ENCODE data around the gene HCRTR1.
A peak's percentile ranks its signal among the peaks of the same experiment; 100 is the strongest.

DNA sequence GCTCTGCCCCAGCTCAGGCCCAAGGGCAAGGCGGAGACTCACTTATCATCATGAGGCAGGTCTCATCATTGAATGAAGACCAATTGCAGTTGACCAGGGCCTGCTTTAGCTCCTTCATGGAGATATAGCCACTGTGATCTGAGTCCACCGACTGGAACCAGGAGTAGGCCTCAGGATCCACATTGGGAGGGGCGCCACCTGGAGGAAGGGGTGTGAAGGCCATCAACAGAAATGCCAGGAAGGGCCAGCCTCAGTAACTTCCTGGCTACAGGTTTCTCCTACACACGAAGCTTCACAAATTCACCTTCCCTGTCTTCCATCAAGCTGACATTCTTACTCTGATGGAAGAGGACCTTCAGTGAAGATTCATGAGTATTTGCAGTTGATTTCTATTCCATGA is 15.6 kb downstream of the HCRTR1 start:
- TF ChIP-seq, protein P1, sequence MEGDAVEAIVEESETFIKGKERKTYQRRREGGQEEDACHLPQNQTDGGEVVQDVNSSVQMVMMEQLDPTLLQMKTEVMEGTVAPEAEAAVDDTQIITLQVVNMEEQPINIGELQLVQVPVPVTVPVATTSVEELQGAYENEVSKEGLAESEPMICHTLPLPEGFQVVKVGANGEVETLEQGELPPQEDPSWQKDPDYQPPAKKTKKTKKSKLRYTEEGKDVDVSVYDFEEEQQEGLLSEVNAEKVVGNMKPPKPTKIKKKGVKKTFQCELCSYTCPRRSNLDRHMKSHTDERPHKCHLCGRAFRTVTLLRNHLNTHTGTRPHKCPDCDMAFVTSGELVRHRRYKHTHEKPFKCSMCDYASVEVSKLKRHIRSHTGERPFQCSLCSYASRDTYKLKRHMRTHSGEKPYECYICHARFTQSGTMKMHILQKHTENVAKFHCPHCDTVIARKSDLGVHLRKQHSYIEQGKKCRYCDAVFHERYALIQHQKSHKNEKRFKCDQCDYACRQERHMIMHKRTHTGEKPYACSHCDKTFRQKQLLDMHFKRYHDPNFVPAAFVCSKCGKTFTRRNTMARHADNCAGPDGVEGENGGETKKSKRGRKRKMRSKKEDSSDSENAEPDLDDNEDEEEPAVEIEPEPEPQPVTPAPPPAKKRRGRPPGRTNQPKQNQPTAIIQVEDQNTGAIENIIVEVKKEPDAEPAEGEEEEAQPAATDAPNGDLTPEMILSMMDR (IDR thresholded peaks at IDR 0.05): peak in 1 of 5 experiments; percentile 9
- TF ChIP-seq EP300 (IDR thresholded peaks at IDR 0.05): no peak

All from tibial nerve (tissue), 4 donors.